T-helper 17 cell (primary cell): Measurements from ENCODE around the gene PANK4. TPM values are rescaled to one million over a fixed set of nuclear protein-coding genes. Genes with fewer than 3 reads are reported as not detected.
A peak's percentile ranks its signal among the peaks of the same experiment; 100 is the strongest.

Experiments
- ATAC-seq: fragments of 150-1000 bp; cut with Tn5 transposase; 2 replicates; pipeline ENCODE4 v1.10.0; 2021; ENCODE audit warnings: mild to moderate bottlenecking, moderate library complexity
- DNase-seq, 3 donors: peaks; one replicate each; pipeline versions ENCODE4 v3.0.0 to v3.0.0-alpha.2; 2020 to 2021
- H3K9me3 ChIP-seq: one replicate; pipeline ENCODE4 v1.7.0; 2013; ENCODE audit warnings: low read length, mild to moderate bottlenecking; ENCODE audit not compliant: control insufficient read depth, poor library complexity, severe bottlenecking
- H3K27ac Mint-ChIP-seq: one replicate; pipeline ENCODE4 v1.8.0; 2022; ENCODE audit warnings: mild to moderate bottlenecking, moderate library complexity, mixed read lengths
- H3K27me3 Mint-ChIP-seq: one replicate; pipeline ENCODE4 v1.8.0; 2022; ENCODE audit warnings: mixed read lengths
- H3K36me3 Mint-ChIP-seq: one replicate; pipeline ENCODE4 v1.8.0; 2022; ENCODE audit warnings: low read depth, mixed read lengths
- H3K4me1 Mint-ChIP-seq: one replicate; pipeline ENCODE4 v1.8.0; 2022; ENCODE audit warnings: mild to moderate bottlenecking, mixed read lengths
- H3K4me3 Mint-ChIP-seq: one replicate; pipeline ENCODE4 v1.8.0; 2022; ENCODE audit warnings: mild to moderate bottlenecking, moderate library complexity, mixed read lengths
- total RNA-seq, 4 donors: library from RNA in 2 of 4; stranded (reverse) in 2 of 4; gene quantifications; one replicate each; pipeline ENCODE4 v1.2.3 and lab custom pipeline; 2022 to 2026

PANK4 gene
- total RNA-seq, 2 donors from 2014 or later = 47.9 to 53.5 TPM

GRCh38 chr1:2472109-2472508 is 54.3 kb downstream of the PANK4 start:
- Mint-ChIP-seq H3K36me3 (no peaks in the 10 kb centered on the region), H3K27ac (no peak overlapping the region), H3K4me3 (no peak overlapping the region), H3K27me3 (no peaks in the 10 kb centered on the region), H3K4me1 (no peaks in the 10 kb centered on the region)
- no peak for ATAC-seq
- H3K9me3 ChIP-seq = no peaks in the 10 kb centered on the region
- no peak for DNase-seq

- H3K36me3 Mint-ChIP-seq = no peaks in the 10 kb centered on the region
- no peak overlapping the region for H3K27ac Mint-ChIP-seq
- H3K27me3 Mint-ChIP-seq = no peaks in the 10 kb centered on the region
- ATAC-seq = no peak
- H3K9me3 ChIP-seq = no peaks in the 10 kb centered on the region
- H3K4me1 Mint-ChIP-seq = peaks cover under 1% of the 10 kb centered on the region
- no peak overlapping the region for H3K4me3 Mint-ChIP-seq
- no peak for DNase-seq
Observed at GRCh38 chr1:2471587-2472001, 54.8 kb downstream of the PANK4 start.

GRCh38 chr1:2471159-2471471 is 55.3 kb downstream of the PANK4 start:
- no peaks in the 10 kb centered on the region for H3K27me3 Mint-ChIP-seq
- DNase-seq (no peak), ATAC-seq (no peak)
- H3K4me3 Mint-ChIP-seq = no peak overlapping the region
- H3K27ac Mint-ChIP-seq = no peak overlapping the region
- no peaks in the 10 kb centered on the region for H3K36me3 Mint-ChIP-seq
- H3K4me1 Mint-ChIP-seq = peaks cover 2% of the 10 kb centered on the region
- H3K9me3 ChIP-seq = no peaks in the 10 kb centered on the region

- H3K4me3 Mint-ChIP-seq = no peak overlapping the region
- no peaks in the 10 kb centered on the region for H3K9me3 ChIP-seq
- H3K27me3 Mint-ChIP-seq = no peaks in the 10 kb centered on the region
- no peaks in the 10 kb centered on the region for H3K36me3 Mint-ChIP-seq
- peaks cover 2% of the 10 kb centered on the region for H3K4me1 Mint-ChIP-seq
- H3K27ac Mint-ChIP-seq = no peak overlapping the region
- ATAC-seq (no peak), DNase-seq (no peak)
Observed at GRCh38 chr1:2470290-2471158, 55.9 kb downstream of the PANK4 start.

- no peaks in the 10 kb centered on the region for H3K36me3 Mint-ChIP-seq
- no peaks in the 10 kb centered on the region for H3K27me3 Mint-ChIP-seq
- H3K27ac Mint-ChIP-seq = no peak overlapping the region
Observed at GRCh38 chr1:2469103-2469940, 57.1 kb downstream of the PANK4 start.

GRCh38 chr1:2468540-2468939 is 57.9 kb downstream of the PANK4 start:
- Mint-ChIP-seq H3K4me3 (no peak overlapping the region), H3K27ac (no peak overlapping the region)
- no peak for DNase-seq

More at GRCh38 chr1:2469103-2469940, 57.1 kb downstream of the PANK4 start:
- H3K4me1 Mint-ChIP-seq = peaks cover 4% of the 10 kb centered on the region
- H3K4me3 Mint-ChIP-seq = no peak overlapping the region
- ATAC-seq (no peak), DNase-seq (no peak)
- H3K9me3 ChIP-seq = no peaks in the 10 kb centered on the region

GRCh38 chr1:2468041-2468472 is 58.3 kb downstream of the PANK4 start:
- DNase-seq (peak; percentile 20 to 36 (median 22)), ATAC-seq (no peak)
- H3K4me1 Mint-ChIP-seq = peaks cover 7% of the 10 kb centered on the region
- H3K27me3 Mint-ChIP-seq = peaks cover 1% of the 10 kb centered on the region
- H3K36me3 Mint-ChIP-seq = no peaks in the 10 kb centered on the region
- no peaks in the 10 kb centered on the region for H3K9me3 ChIP-seq
- H3K27ac Mint-ChIP-seq = no peak overlapping the region
- no peak overlapping the region for H3K4me3 Mint-ChIP-seq

More at GRCh38 chr1:2468540-2468939, 57.9 kb downstream of the PANK4 start:
- peaks cover 6% of the 10 kb centered on the region for H3K4me1 Mint-ChIP-seq
- no peak for ATAC-seq
- H3K9me3 ChIP-seq = no peaks in the 10 kb centered on the region
- H3K36me3 Mint-ChIP-seq = no peaks in the 10 kb centered on the region
- H3K27me3 Mint-ChIP-seq = no peaks in the 10 kb centered on the region

- H3K36me3 Mint-ChIP-seq = no peaks in the 10 kb centered on the region
- peaks cover 6% of the 10 kb centered on the region for H3K27me3 Mint-ChIP-seq
- no peak overlapping the region for H3K27ac Mint-ChIP-seq
- no peaks in the 10 kb centered on the region for H3K9me3 ChIP-seq
- H3K4me1 Mint-ChIP-seq = peaks cover 9% of the 10 kb centered on the region
- no peak for ATAC-seq
- DNase-seq = peak in 2 of 3 donors; percentile 20 to 23
- no peak overlapping the region for H3K4me3 Mint-ChIP-seq
Observed at GRCh38 chr1:2466958-2467554, 59.3 kb downstream of the PANK4 start.

GRCh38 chr1:2466270-2466665 is 60.1 kb downstream of the PANK4 start:
- no peaks in the 10 kb centered on the region for H3K36me3 Mint-ChIP-seq
- no peak overlapping the region for H3K4me3 Mint-ChIP-seq
- no peak overlapping the region for H3K27ac Mint-ChIP-seq
- H3K27me3 Mint-ChIP-seq = peaks cover 6% of the 10 kb centered on the region
- peaks cover 11% of the 10 kb centered on the region for H3K4me1 Mint-ChIP-seq
- no peaks in the 10 kb centered on the region for H3K9me3 ChIP-seq
- no peak for ATAC-seq
- no peak for DNase-seq

- DNase-seq = no peak
- ATAC-seq = no peak
- H3K27me3 Mint-ChIP-seq = peaks cover 6% of the 10 kb centered on the region
- peaks cover 11% of the 10 kb centered on the region for H3K4me1 Mint-ChIP-seq
- no peaks in the 10 kb centered on the region for H3K36me3 Mint-ChIP-seq
- no peak overlapping the region for H3K27ac Mint-ChIP-seq
- no peaks in the 10 kb centered on the region for H3K9me3 ChIP-seq
- no peak overlapping the region for H3K4me3 Mint-ChIP-seq
Observed at GRCh38 chr1:2465371-2466269, 60.8 kb downstream of the PANK4 start.

GRCh38 chr1:2463396-2463795 is 63.0 kb downstream of the PANK4 start:
- Mint-ChIP-seq H3K4me1 (peaks cover 14% of the 10 kb centered on the region), H3K27ac (no peak overlapping the region), H3K4me3 (no peak overlapping the region), H3K27me3 (peaks cover 6% of the 10 kb centered on the region), H3K36me3 (no peaks in the 10 kb centered on the region)
- no peaks in the 10 kb centered on the region for H3K9me3 ChIP-seq
- ATAC-seq = no peak
- DNase-seq = no peak

GRCh38 chr1:2462819-2463218 is 63.6 kb downstream of the PANK4 start:
- no peak overlapping the region for H3K27ac Mint-ChIP-seq
- no peak overlapping the region for H3K4me3 Mint-ChIP-seq
- no peaks in the 10 kb centered on the region for H3K36me3 Mint-ChIP-seq
- ATAC-seq (no peak), DNase-seq (no peak)
- no peaks in the 10 kb centered on the region for H3K9me3 ChIP-seq
- H3K4me1 Mint-ChIP-seq = peaks cover 14% of the 10 kb centered on the region
- peaks cover 6% of the 10 kb centered on the region for H3K27me3 Mint-ChIP-seq
